Urinary bladder (tissue), 4 donors: Measurements from ENCODE around the gene ANXA9. TPM values are rescaled to one million over a fixed set of nuclear protein-coding genes. Genes with fewer than 3 reads are reported as not detected.

Experiments used
- DNase-seq: peaks from one replicate; pipeline ENCODE4 v3.0.0-alpha.2; 2015; ENCODE audit errors: extremely low spot score
- H3K27ac ChIP-seq: one replicate; pipeline ENCODE4 v1.5.1; 2013; ENCODE audit warnings: low read depth, mild to moderate bottlenecking, moderate library complexity
- H3K36me3 ChIP-seq: one replicate; pipeline ENCODE4 v1.6.1; 2013; ENCODE audit warnings: mild to moderate bottlenecking, moderate library complexity; ENCODE audit not compliant: insufficient read depth
- H3K4me1 ChIP-seq: one replicate; pipeline ENCODE4 v1.6.1; 2013; ENCODE audit warnings: mild to moderate bottlenecking, moderate library complexity; ENCODE audit not compliant: insufficient read depth
- H3K4me3 ChIP-seq: one replicate; pipeline ENCODE4 v1.5.1; 2013; ENCODE audit warnings: low read depth, low read length
- WGBS: extraction: QIAGEN DNeasy Blood & Tissue Kit; methylation state at CpG from one replicate; pipeline ENCODE4 v1.1.7; 2013; 5-methylcytosine and 5-hydroxymethylcytosine counted together
- polyA plus RNA-seq: library from polyadenylated mRNA; stranded (reverse); fragments of 200-250 nt; gene quantifications from one replicate; pipeline ENCODE4 v1.2.3, GENCODE V29; 2013
- total RNA-seq: library from RNA; depleted of rRNA; stranded (reverse); fragments of >200 nt; gene quantifications from one replicate; pipeline ENCODE4 v1.2.3, GENCODE V29; 2014
- donor health status: healthy with polysubstance abuse.
- donor health status: healthy.

Gene ANXA9
- total and polyA plus RNA-seq, 2 donors, result 0.95 to 5.2 TPM

- Histone ChIP-seq H3K4me3 (no peak overlapping the region), H3K27ac (no peak overlapping the region), H3K4me1 (no peaks in the 10 kb centered on the region), H3K36me3 (peaks cover 4% of the 10 kb centered on the region)
- DNase-seq, result no peak
- 33% methylated on average over 2 of the region's 2 CpGs for WGBS
Observed at GRCh38 chr1:151002611-151003010, 20.5 kb downstream of the ANXA9 start.

GRCh38 chr1:151003180-151003579, 21.1 kb downstream of the ANXA9 start:
- Histone ChIP-seq H3K4me1 (no peaks in the 10 kb centered on the region), H3K27ac (no peak overlapping the region), H3K36me3 (no peaks in the 10 kb centered on the region), H3K4me3 (no peak overlapping the region)
- DNase-seq, result no peak

GRCh38 chr1:151005729-151006319, 23.7 kb downstream of the ANXA9 start:
- H3K36me3 ChIP-seq, result no peaks in the 10 kb centered on the region
- no peak for DNase-seq
- 8% methylated on average over 4 of the region's 4 CpGs for WGBS
- H3K4me1 ChIP-seq, result peaks cover 1% of the 10 kb centered on the region
- H3K4me3 ChIP-seq, result peak overlapping the region; percentile 54
- peak overlapping the region; percentile 88 for H3K27ac ChIP-seq

GRCh38 chr1:151006327-151007052, 24.4 kb downstream of the ANXA9 start, which contains the start of gene MINDY1:
Gene MINDY1 (minus strand): TSS chr1:151006902. CDS start chr1:151002617, 4,285 bp downstream.
- DNase-seq, result peak; percentile 83
- H3K27ac ChIP-seq, result peak within 1 kb of the TSS; percentile 89
- no peaks in the 10 kb centered on the region for H3K36me3 ChIP-seq
- under 1% methylated on average over 18 of the region's 18 CpGs for WGBS
- peaks cover 1% of the 10 kb centered on the region for H3K4me1 ChIP-seq
- H3K4me3 ChIP-seq, result peak within 1 kb of the TSS; percentile 54

DNA sequence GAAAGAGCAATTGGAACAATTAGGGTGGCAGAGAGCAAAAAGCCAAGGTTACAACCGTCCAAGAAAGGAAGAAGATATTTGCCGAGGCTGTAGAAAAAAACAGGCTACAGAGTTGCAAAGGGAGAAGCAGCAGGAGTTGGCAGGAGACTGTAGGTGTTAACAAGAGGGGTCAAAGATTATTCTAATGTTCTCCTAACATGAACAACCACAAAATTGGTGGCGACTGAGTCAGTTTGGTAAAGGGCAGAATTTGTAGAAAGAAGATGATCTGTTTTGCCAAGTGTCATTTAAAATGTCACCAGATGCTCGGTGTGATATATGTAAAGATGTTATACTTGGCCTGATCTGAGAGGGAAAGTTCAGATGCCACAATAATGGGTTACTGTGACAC, 25.8 kb downstream of the ANXA9 start:
- no peak for DNase-seq
- H3K4me1 ChIP-seq, result peaks cover 1% of the 10 kb centered on the region
- 7% methylated on average over 4 of the region's 4 CpGs for WGBS
- no peaks in the 10 kb centered on the region for H3K36me3 ChIP-seq
- H3K27ac ChIP-seq, result peak overlapping the region; percentile 89
- no peak overlapping the region for H3K4me3 ChIP-seq

- under 1% methylated on average over 69 of the region's 69 CpGs for WGBS
- peak; percentile 92 for DNase-seq
- H3K4me1 ChIP-seq, result peaks cover 1% of the 10 kb centered on the region
- H3K4me3 ChIP-seq, result peak within 1 kb of the TSS; percentile 66
- H3K36me3 ChIP-seq, result no peaks in the 10 kb centered on the region
- peak within 1 kb of the TSS; percentile 89 for H3K27ac ChIP-seq
Observed at GRCh38 chr1:151008244-151009205, 26.4 kb downstream of the ANXA9 start, which contains the start of gene PRUNE1. Gene PRUNE1 (plus strand): TSS chr1:151008449. CDS start chr1:151008633, 184 bp downstream.

DNA sequence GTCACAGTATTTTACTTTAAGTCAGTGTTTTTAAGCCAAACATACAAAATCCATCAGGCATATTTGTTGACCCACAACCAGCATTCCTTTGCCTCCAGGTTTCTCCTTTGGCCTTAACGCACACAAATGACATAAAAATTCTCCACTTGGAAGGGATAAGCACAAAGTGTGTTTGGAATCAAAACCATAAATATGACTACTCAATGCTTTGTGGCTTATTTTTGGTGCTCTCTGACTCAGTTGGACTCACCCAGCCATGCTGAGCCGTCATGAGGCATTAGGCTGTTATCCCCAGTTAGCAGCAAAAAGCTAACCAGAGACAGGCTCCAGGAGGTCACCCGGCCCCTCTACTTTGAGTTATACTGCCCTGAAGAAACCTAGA, 27.1 kb downstream of the ANXA9 start:
- Histone ChIP-seq H3K27ac (peak overlapping the region; percentile 73), H3K4me3 (peak overlapping the region; percentile 66), H3K4me1 (peaks cover 1% of the 10 kb centered on the region), H3K36me3 (no peaks in the 10 kb centered on the region)
- 32% methylated on average over 3 of the region's 3 CpGs for WGBS
- no peak for DNase-seq

DNA sequence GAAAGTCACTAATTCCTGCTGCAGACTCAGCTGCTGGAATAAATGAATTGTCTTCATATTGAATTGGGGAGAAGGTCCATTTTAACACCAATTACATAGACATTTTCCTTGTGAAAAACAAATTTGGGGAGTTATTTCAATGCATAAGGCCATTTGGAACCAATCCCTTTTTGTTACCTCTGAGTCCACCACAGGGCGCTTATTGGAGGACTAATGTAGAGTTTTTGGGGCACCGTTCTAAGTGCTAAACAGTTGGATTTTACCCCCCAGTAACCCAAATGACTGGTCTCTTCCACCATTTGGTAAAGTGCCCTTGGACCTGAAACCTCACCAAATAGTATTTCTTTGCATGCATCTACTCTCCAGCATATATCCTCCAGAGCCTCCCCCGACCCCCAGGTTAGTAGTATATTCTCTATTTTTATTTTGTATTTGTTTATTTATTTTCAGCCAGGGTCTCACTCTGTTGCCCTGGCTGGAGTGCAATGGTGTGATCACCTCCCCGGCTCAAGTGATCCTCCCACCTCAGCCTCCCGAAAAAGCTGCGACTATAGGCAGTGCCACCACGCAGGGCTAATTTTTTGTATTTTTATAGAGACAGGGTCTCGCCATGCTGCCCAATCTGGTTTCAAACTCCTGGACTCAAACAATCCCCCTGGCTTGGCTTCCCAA, 27.7 kb downstream of the ANXA9 start:
- 95% methylated on average over 8 of the region's 8 CpGs for WGBS
- no peak for DNase-seq
- Histone ChIP-seq H3K36me3 (no peaks in the 10 kb centered on the region), H3K4me3 (no peak overlapping the region), H3K27ac (no peak overlapping the region), H3K4me1 (peaks cover 1% of the 10 kb centered on the region)

GRCh38 chr1:151010346-151010726, 28.2 kb downstream of the ANXA9 start:
- 90% methylated on average over 3 of the region's 3 CpGs for WGBS
- no peak for DNase-seq
- no peak overlapping the region for H3K27ac ChIP-seq
- peaks cover 1% of the 10 kb centered on the region for H3K4me1 ChIP-seq
- H3K36me3 ChIP-seq, result no peaks in the 10 kb centered on the region
- H3K4me3 ChIP-seq, result no peak overlapping the region

GRCh38 chr1:151011154-151011850, 29.2 kb downstream of the ANXA9 start:
- WGBS, result 69% methylated on average over 4 of the region's 4 CpGs
- H3K27ac ChIP-seq, result no peak overlapping the region
- DNase-seq, result no peak
- H3K36me3 ChIP-seq, result no peaks in the 10 kb centered on the region
- peaks cover 1% of the 10 kb centered on the region for H3K4me1 ChIP-seq
- H3K4me3 ChIP-seq, result no peak overlapping the region

- DNase-seq, result no peak
- Histone ChIP-seq H3K27ac (no peak overlapping the region), H3K4me3 (no peak overlapping the region), H3K36me3 (no peaks in the 10 kb centered on the region), H3K4me1 (peaks cover 1% of the 10 kb centered on the region)
- WGBS, result 84% methylated on average over 14 of the region's 14 CpGs
Observed at GRCh38 chr1:151012684-151013471, 30.8 kb downstream of the ANXA9 start.

DNA sequence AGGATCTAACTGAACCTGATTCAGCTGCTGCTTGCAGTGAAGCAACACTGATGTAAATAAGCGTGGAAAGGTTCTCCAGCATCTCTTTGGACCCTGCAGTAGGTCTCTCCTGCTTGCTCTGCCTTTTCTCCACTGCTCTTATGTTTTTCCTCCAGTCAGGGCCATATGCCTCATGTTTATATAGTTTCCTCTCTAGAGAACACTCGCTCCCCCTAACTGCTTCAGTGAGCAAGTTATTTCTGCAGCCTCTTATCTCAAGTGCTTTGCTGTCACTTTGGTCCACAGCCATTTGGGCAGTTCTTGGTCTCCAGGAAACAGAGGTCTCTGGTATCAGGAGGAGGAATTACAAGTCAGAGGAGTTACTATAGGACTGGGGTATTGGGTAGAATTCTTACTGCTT, 31.4 kb downstream of the ANXA9 start:
- WGBS, result 23% methylated on average over 2 of the region's 2 CpGs
- DNase-seq, result no peak
- Histone ChIP-seq H3K4me3 (no peak overlapping the region), H3K27ac (no peak overlapping the region), H3K36me3 (peaks cover 3% of the 10 kb centered on the region), H3K4me1 (peaks cover 1% of the 10 kb centered on the region)
